GM18517 (cell line): ENCODE data around the gene PGAM2.
"Not testable (repeated sequence)": the region's sequence is repeated elsewhere in the genome, so short reads cannot be mapped to it uniquely, and the experiment has no call there.

Source experiments
- ATAC-seq: cut with Tn5 transposase; IDR thresholded peaks from one replicate; pipeline ENCODE4 v1.9.1; 2021; ENCODE audit warnings: mild to moderate bottlenecking, moderate library complexity; ENCODE audit not compliant: unreplicated experiment

PGAM2 gene

GRCh38 chr7:44033971-44034844, 31.2 kb downstream of the PGAM2 start:
- not testable (repeated sequence) for ATAC-seq

GRCh38 chr7:44032031-44032430, 33.3 kb downstream of the PGAM2 start:
- not testable (repeated sequence) for ATAC-seq

DNA sequence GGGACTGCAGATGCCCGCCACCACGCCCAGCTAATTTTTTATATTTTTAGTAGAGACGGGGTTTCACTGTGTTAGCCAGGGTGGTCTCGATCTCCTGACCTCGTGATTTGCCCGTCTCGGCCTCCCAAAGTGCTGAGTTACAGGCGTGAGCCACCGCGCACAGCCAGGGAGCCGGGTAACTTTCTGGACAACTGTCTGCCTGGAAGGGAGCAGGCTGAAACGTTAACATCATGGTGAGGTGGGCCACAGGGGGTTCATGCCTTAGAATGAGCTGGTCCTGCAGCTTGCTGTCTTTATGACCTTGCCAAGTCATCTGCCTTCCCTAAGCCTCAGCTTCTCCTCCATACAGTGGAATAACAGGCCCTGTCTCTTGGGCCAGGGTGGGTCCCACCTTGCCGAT, 34.0 kb downstream of the PGAM2 start:
- not testable (repeated sequence) for ATAC-seq

DNA sequence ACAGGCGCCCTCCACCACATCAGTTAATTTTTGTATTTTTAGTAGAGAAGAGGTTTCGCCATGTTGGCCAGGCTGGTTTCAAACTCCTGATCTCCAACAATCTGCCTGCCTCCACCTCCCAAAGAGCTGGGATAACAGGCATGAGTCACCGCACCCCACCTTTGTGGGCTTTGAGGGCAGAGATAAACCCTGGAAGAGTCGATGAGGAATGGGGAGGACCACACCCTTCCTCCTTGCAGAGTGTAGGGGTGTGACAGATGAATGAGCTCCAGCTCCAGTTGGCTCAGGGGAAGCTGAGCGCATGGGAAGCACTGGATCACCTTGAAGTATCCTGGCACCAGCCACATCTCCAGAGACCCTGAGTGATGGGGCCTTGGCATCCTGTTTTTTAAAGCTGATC, 35.3 kb downstream of the PGAM2 start:
- ATAC-seq: not testable (repeated sequence)

DNA sequence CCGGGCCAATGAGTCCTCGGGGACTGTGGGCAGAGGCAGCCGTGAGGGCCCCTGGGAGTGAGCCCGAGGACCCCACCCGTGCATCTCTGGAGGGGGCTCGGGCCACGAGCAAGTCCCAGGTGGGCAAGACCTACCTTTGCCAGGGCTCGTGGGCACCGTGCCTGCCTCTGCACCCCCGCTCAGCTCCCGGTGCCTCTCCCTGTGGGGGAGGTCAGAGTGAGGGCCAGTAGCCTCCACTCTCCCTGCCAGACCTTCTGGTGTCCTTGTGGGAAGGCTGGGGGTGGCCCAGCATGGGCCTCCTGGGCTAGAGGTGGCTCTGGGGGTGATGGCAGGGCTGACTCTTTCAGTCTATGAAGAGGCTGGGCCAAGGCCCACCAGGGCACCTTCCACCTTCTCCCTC, 35.9 kb downstream of the PGAM2 start:
- ATAC-seq: not testable (repeated sequence)

DNA sequence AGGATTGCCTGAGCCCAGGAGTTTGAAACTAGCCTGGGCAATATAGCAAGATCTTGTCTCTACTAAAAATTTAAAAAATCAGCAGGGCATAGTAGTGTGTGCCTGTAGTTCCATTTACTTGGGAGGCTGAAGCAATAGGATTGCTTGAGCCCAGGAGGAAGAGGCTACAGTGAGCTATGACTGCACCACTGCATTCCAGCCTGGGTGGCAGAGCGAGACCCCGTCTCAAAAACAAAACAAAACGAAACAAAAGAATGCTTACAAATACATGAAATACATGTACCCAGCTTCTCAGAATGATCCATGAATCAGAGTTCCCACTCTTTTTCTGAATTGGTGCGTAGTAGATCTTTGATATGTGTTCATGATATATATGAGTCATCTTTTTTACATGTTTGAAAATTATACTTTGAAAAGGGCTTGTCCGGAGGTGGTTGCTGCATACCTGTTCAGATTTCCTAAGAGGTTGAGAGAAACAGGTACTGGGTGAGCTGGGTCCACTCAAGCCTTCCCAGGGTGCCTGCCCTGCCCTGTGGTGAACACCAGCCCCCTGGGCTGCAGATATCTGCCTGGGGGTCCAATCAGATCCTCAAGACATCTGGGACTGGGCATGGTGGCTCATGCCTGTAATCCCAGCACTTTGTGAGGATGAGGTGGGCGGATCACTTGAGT, 42.4 kb downstream of the PGAM2 start:
- not testable (repeated sequence) for ATAC-seq

DNA sequence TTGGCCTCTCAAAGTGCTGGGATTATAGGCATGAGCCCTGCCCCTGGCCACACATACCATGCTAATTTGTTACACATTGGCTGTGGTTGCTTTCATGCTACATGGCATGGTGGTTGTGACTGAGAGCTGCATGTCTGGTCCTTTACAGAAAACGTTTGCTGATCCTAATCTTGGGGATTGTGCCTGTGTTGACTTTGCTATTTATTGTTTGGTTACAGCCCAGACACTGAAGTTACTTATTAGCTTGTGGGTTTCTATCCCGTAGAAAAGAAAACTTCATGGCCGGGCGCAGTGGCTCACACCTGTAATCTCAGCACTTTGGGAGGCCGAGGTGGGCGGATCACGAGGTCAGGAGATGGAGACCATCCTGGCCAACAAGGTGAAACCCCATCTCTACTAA, 43.3 kb downstream of the PGAM2 start:
- not testable (repeated sequence) for ATAC-seq

DNA sequence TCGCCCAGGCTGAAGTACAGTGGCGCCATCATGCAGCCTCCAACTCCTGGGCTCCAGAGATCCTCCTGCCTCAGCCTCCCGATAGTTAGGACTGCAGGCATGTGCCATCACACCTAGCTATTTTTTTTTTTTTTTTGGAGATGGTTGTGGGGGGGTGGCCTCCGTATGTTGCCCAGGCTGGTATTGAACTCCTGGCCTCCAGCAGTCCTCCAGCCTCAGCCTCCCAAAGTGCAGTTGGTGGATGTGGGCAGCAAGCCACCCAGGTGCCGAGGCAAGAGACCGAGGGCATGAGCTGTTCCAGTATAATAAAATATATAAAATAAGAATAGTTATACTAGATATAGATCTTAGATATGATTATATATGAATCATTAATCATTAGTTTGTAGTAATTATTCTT, 45.5 kb downstream of the PGAM2 start:
- ATAC-seq: not testable (repeated sequence)

DNA sequence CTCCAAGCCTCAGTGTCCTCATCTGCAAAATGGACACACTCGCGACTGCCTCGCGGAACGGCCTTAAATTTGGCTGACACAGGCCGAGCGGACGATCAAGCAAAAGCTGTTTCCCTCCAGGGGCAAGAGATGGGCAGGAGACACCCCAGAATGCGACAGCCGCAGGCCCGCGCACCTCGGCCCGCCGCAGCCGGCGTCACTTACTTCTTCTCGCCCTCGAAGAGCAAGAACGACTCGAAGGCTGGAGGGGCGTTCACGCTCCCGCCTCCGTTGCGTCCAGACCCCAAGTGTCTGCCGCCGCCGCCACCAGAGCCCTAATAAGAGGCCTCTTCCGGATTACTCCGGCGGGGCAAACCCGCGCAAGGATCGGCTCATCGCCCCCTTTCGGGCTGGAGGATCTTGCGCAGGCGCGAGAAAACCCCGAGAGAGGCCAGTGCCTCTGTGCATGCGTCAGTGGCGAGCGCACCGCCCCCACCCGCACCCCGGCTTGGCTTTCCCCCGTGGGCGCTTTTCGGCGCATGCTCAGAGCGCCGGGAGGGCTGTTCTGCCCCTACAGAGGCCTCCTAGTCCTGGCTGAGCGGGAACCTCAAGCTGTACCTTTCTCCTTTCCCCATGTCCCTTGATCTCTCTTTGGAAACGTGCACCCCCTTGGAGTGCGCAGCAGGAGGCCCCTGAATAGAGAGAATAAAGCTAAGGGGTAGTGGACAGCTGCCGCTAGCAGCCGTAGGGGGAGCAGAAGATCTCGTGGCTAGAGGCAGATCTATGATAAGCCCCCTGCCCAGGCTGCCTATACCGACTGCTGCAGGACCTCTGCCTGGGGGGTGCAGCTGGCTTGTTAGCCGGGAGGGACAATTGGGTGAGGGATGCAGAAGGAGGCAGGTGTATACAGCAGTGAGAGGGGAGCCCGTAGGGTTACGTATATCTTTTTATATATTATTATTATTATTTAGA, 46.2 kb downstream of the PGAM2 start:
- peak; percentile 94 for ATAC-seq

GRCh38 chr7:44015090-44015489, 50.3 kb downstream of the PGAM2 start:
- not testable (repeated sequence) for ATAC-seq
